C4-2B (cell line): Measurements from ENCODE around the gene NPIPA1.
"Not testable (repeated sequence)": the region's sequence is repeated elsewhere in the genome, so short reads cannot be mapped to it uniquely, and the experiment has no call there.

Experiments
- ZFX ChIP-seq: fragments of 450-650 bp; IDR thresholded peaks from 2 replicates; pipeline ENCODE4 v1.6.1; 2017
- TF ChIP-seq, protein P1 (sequence below): fragments of 450-650 bp; conservative IDR thresholded peaks from 2 replicates; pipeline ENCODE4 v1.5.1; 2017; ENCODE audit warnings: mild to moderate bottlenecking

DNA sequence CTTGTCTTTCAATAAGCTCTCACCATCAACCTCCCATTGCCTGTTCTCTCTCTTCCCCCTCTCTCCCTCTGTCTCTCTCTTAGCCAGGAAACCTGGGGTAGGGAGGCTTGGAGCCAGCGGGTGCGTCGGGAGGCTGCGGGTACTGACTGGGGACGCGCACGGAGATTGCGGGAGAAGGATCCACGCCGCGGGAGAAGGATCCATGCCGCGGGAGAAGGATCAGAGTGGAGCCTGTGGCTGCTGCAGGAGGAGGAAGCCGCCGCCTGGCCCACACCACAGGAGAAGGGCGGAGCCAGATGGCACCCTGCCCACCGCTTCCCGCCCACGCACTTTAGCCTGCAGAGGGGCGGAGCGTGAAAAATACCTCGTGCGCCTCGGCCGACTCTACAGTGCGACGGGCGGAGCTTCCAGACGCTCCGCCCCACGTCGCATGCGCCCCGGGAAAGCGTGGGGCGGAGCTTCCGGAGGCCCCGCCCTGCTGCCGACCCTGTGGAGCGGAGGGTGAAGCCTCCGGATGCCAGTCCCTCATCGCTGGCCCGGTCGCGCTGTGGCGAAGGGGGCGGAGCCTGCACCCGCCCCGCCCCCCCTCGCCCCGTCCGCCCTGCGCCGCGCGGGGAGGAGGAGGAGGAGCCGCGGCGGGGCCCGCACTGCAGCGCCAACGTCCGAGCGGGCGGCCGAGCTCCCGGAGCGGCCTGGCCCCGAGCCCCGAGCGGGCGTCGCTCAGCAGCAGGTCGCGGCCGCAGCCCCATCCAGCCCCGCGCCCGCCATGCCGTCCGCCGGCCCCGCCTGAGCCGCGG, 26.2 kb upstream of the NPIPA1 start:
- TF ChIP-seq, protein P1, sequence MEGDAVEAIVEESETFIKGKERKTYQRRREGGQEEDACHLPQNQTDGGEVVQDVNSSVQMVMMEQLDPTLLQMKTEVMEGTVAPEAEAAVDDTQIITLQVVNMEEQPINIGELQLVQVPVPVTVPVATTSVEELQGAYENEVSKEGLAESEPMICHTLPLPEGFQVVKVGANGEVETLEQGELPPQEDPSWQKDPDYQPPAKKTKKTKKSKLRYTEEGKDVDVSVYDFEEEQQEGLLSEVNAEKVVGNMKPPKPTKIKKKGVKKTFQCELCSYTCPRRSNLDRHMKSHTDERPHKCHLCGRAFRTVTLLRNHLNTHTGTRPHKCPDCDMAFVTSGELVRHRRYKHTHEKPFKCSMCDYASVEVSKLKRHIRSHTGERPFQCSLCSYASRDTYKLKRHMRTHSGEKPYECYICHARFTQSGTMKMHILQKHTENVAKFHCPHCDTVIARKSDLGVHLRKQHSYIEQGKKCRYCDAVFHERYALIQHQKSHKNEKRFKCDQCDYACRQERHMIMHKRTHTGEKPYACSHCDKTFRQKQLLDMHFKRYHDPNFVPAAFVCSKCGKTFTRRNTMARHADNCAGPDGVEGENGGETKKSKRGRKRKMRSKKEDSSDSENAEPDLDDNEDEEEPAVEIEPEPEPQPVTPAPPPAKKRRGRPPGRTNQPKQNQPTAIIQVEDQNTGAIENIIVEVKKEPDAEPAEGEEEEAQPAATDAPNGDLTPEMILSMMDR, result not testable (repeated sequence)
- not testable (repeated sequence) for TF ChIP-seq ZFX
